Measurements from ENCODE around the gene CEP112. TPM values are rescaled to one million over a fixed set of nuclear protein-coding genes. Genes with fewer than 3 reads are reported as not detected.
A peak's percentile ranks its signal among the peaks of the same experiment; 100 is the strongest.

The CEP112 gene
- total and polyA plus RNA-seq, 2 donors (not counting 1 experiment from before 2014, with no cell fraction given), result 5.4 to 6.4 TPM

GRCh38 chr17:65727246-65727645 is 464.7 kb downstream of the CEP112 start:
- no peak for DNase-seq (ENCODE audit: low read depth in 2 of 2)
- TF ChIP-seq CTCF (conservative IDR thresholded peaks at IDR 0.05 in 1 of 2, IDR thresholded peaks at IDR 0.05 in 1 of 2; ENCODE audit: low read depth in 1 of 2, low read length in 2 of 2) (no peak), EZH2 (IDR thresholded peaks at IDR 0.05; ENCODE audit: low read length, missing control alignments) (no peak)
- Histone ChIP-seq H2AFZ (ENCODE audit: low read length) (no peak overlapping the region), H4K20me1 (ENCODE audit: control insufficient read depth, extremely low read depth, insufficient read depth, low read length) (no peaks in the 10 kb centered on the region), H3K4me2 (ENCODE audit: extremely low read depth, insufficient read depth, low read length) (no peak overlapping the region), H3K79me2 (ENCODE audit: control insufficient read depth, insufficient read depth, low read length) (no peaks in the 10 kb centered on the region), H3K9ac (ENCODE audit: insufficient read depth, low read length) (no peak overlapping the region), H3K36me3 (ENCODE audit: control insufficient read depth, insufficient read depth, low read length) (no peaks in the 10 kb centered on the region), H3K4me1 (ENCODE audit: control insufficient read depth, extremely low read depth, insufficient read depth, low read length) (no peaks in the 10 kb centered on the region), H3K4me3 (replicated peaks in 1 of 4; ENCODE audit: control extremely low read depth in 1 of 4, insufficient read depth in 1 of 4, low read depth in 3 of 4, low read length in 4 of 4) (no peak overlapping the region), H3K27me3 (ENCODE audit: control insufficient read depth, insufficient read depth, low read length) (no peaks in the 10 kb centered on the region), H3K9me3 (ENCODE audit: control insufficient read depth, insufficient read depth, low read depth, low read length) (no peaks in the 10 kb centered on the region), H3K27ac (ENCODE audit: insufficient read depth, low read length) (no peak overlapping the region)

GRCh38 chr17:65723431-65724151 is 468.3 kb downstream of the CEP112 start:
- Histone ChIP-seq H3K79me2 (ENCODE audit: control insufficient read depth, insufficient read depth, low read length) (no peaks in the 10 kb centered on the region), H3K4me3 (replicated peaks in 1 of 4; ENCODE audit: control extremely low read depth in 1 of 4, insufficient read depth in 1 of 4, low read depth in 3 of 4, low read length in 4 of 4) (no peak overlapping the region), H4K20me1 (ENCODE audit: control insufficient read depth, extremely low read depth, insufficient read depth, low read length) (no peaks in the 10 kb centered on the region), H3K27me3 (ENCODE audit: control insufficient read depth, insufficient read depth, low read length) (no peaks in the 10 kb centered on the region), H3K9me3 (ENCODE audit: control insufficient read depth, insufficient read depth, low read depth, low read length) (no peaks in the 10 kb centered on the region), H3K36me3 (ENCODE audit: control insufficient read depth, insufficient read depth, low read length) (no peaks in the 10 kb centered on the region), H2AFZ (ENCODE audit: low read length) (no peak overlapping the region), H3K27ac (ENCODE audit: insufficient read depth, low read length) (no peak overlapping the region), H3K4me2 (ENCODE audit: extremely low read depth, insufficient read depth, low read length) (no peak overlapping the region), H3K4me1 (ENCODE audit: control insufficient read depth, extremely low read depth, insufficient read depth, low read length) (no peaks in the 10 kb centered on the region), H3K9ac (ENCODE audit: insufficient read depth, low read length) (no peak overlapping the region)
- peak; percentile 20 to 64 for DNase-seq (ENCODE audit: low read depth in 2 of 2)
- no peak for TF ChIP-seq EZH2 (IDR thresholded peaks at IDR 0.05; ENCODE audit: low read length, missing control alignments)
- TF ChIP-seq CTCF (conservative IDR thresholded peaks at IDR 0.05 in 1 of 2, IDR thresholded peaks at IDR 0.05 in 1 of 2; ENCODE audit: low read depth in 1 of 2, low read length in 2 of 2), result no peak

- Histone ChIP-seq H3K27ac (ENCODE audit: insufficient read depth, low read length) (no peak overlapping the region), H3K9ac (ENCODE audit: insufficient read depth, low read length) (no peak overlapping the region), H3K9me3 (ENCODE audit: control insufficient read depth, insufficient read depth, low read depth, low read length) (no peaks in the 10 kb centered on the region), H3K4me3 (replicated peaks in 1 of 4; ENCODE audit: control extremely low read depth in 1 of 4, insufficient read depth in 1 of 4, low read depth in 3 of 4, low read length in 4 of 4) (no peak overlapping the region), H3K79me2 (ENCODE audit: control insufficient read depth, insufficient read depth, low read length) (no peaks in the 10 kb centered on the region), H3K27me3 (ENCODE audit: control insufficient read depth, insufficient read depth, low read length) (no peaks in the 10 kb centered on the region), H2AFZ (ENCODE audit: low read length) (no peak overlapping the region), H3K4me1 (ENCODE audit: control insufficient read depth, extremely low read depth, insufficient read depth, low read length) (no peaks in the 10 kb centered on the region), H3K36me3 (ENCODE audit: control insufficient read depth, insufficient read depth, low read length) (no peaks in the 10 kb centered on the region), H3K4me2 (ENCODE audit: extremely low read depth, insufficient read depth, low read length) (no peak overlapping the region), H4K20me1 (ENCODE audit: control insufficient read depth, extremely low read depth, insufficient read depth, low read length) (no peaks in the 10 kb centered on the region)
- TF ChIP-seq EZH2 (IDR thresholded peaks at IDR 0.05; ENCODE audit: low read length, missing control alignments) (no peak), CTCF (conservative IDR thresholded peaks at IDR 0.05 in 1 of 2, IDR thresholded peaks at IDR 0.05 in 1 of 2; ENCODE audit: low read depth in 1 of 2, low read length in 2 of 2) (no peak)
- DNase-seq (ENCODE audit: low read depth in 2 of 2), result no peak
These were observed 473.3 kb downstream of the CEP112 start for GRCh38 chr17:65718601-65719000.

All from fibroblast of lung (primary cell).